Activated CD4-positive, alpha-beta T cell treated with anti-CD3 and anti-CD28 coated beads for 48 hours (primary cell): ENCODE results near the gene CPAMD8.
A peak's percentile ranks its signal among the peaks of the same experiment; 100 is the strongest.
"Not testable (repeated sequence)": the region's sequence is repeated elsewhere in the genome, so short reads cannot be mapped to it uniquely, and the experiment has no call there.

Experiments used
- DNase-seq: peaks from one replicate; pipeline ENCODE4 v3.0.0-alpha.2; 2020

Gene CPAMD8

GRCh38 chr19:16944626-16945363 lies 81.8 kb downstream of the CPAMD8 start:
- DNase-seq = no peak

- no peak for DNase-seq
These were observed 82.5 kb downstream of the CPAMD8 start for GRCh38 chr19:16943942-16944625.

- DNase-seq = not testable (repeated sequence)
These were observed 83.5 kb downstream of the CPAMD8 start for GRCh38 chr19:16943090-16943489.

GRCh38 chr19:16942583-16942982 lies 84.0 kb downstream of the CPAMD8 start:
- no peak for DNase-seq

GRCh38 chr19:16940626-16941025 lies 86.0 kb downstream of the CPAMD8 start:
- DNase-seq = no peak

- DNase-seq = not testable (repeated sequence)
These were observed 86.5 kb downstream of the CPAMD8 start for GRCh38 chr19:16940063-16940462.

GRCh38 chr19:16938211-16938610 lies 88.4 kb downstream of the CPAMD8 start:
- no peak for DNase-seq

GRCh38 chr19:16937796-16938195 lies 88.8 kb downstream of the CPAMD8 start:
- not testable (repeated sequence) for DNase-seq

GRCh38 chr19:16936901-16937300 lies 89.7 kb downstream of the CPAMD8 start:
- no peak for DNase-seq

GRCh38 chr19:16934489-16934888 lies 92.1 kb downstream of the CPAMD8 start:
- no peak for DNase-seq

- DNase-seq = no peak
These were observed 95.3 kb downstream of the CPAMD8 start for GRCh38 chr19:16931306-16931705.

GRCh38 chr19:16930753-16931152 lies 95.9 kb downstream of the CPAMD8 start:
- DNase-seq = no peak

- DNase-seq = no peak
These were observed 97.7 kb downstream of the CPAMD8 start for GRCh38 chr19:16928916-16929315.

- no peak for DNase-seq
These were observed 98.3 kb downstream of the CPAMD8 start for GRCh38 chr19:16928351-16928750.

GRCh38 chr19:16927883-16928282 lies 98.7 kb downstream of the CPAMD8 start:
- no peak for DNase-seq

GRCh38 chr19:16922949-16923348 lies 103.7 kb downstream of the CPAMD8 start:
- no peak for DNase-seq

GRCh38 chr19:16922592-16922934 lies 104.0 kb downstream of the CPAMD8 start:
- no peak for DNase-seq

- no peak for DNase-seq
These were observed 104.6 kb downstream of the CPAMD8 start for GRCh38 chr19:16921766-16922591.

- peak; percentile 41 for DNase-seq
These were observed 105.6 kb downstream of the CPAMD8 start for GRCh38 chr19:16920816-16921529.

- DNase-seq = no peak
These were observed 107.1 kb downstream of the CPAMD8 start for GRCh38 chr19:16919496-16919895.

- DNase-seq = no peak
These were observed 109.2 kb downstream of the CPAMD8 start for GRCh38 chr19:16917401-16917800.

- DNase-seq = no peak
These were observed 110.9 kb downstream of the CPAMD8 start for GRCh38 chr19:16915734-16916133.

- no peak for DNase-seq
These were observed 111.5 kb downstream of the CPAMD8 start for GRCh38 chr19:16915135-16915534.
